Upper lobe of left lung (tissue), 4 donors: ENCODE data around the gene SSTR3.

ENCODE experiments used
- CTCF ChIP-seq, 6 experiments: fragments of 450-650 bp in 4 of 6; fragments of 200-600 bp in 2 of 6; sonication (generic) in 2 of 6; IDR thresholded peaks; one replicate each; pipeline ENCODE4 v1.5.1; 2016 to 2019; ENCODE audit warnings: antibody characterized with exemption in 6 of 6
- POLR2A ChIP-seq, 4 donors: fragments of 450-650 bp; IDR thresholded peaks; one replicate each; pipeline ENCODE4 v1.5.1; 2016 to 2017; ENCODE audit warnings: antibody characterized with exemption in 4 of 4, mild to moderate bottlenecking in 2 of 4

- TF ChIP-seq CTCF (IDR thresholded peaks at IDR 0.05) (no peak), POLR2A (IDR thresholded peaks at IDR 0.05) (no peak)
Observed at GRCh38 chr22:37260155-37260795, 48.0 kb upstream of the SSTR3 start.
